Neural progenitor cell (in vitro differentiated cells): ENCODE measurements around the gene LBP.

Source experiments
- CTCF ChIP-seq: fragments of 200-600 bp; sonication (generic); IDR thresholded peaks from 2 replicates; pipeline ENCODE4 v1.5.1; 2017; ENCODE audit warnings: antibody characterized with exemption, mild to moderate bottlenecking
- EZH2 ChIP-seq: fragments of 200-600 bp; sonication (generic); IDR thresholded peaks from 2 replicates; pipeline ENCODE4 v1.6.1; 2017; ENCODE audit warnings: antibody characterized with exemption, mild to moderate bottlenecking, moderate library complexity
- EZH2phosphoT487 ChIP-seq: fragments of 200-600 bp; sonication (generic); IDR thresholded peaks from 2 replicates; pipeline ENCODE4 v1.6.1; 2017; ENCODE audit warnings: antibody characterized with exemption

GRCh38 chr20:38373898-38374297 lies 27.6 kb downstream of the LBP start:
- TF ChIP-seq CTCF: no peak
- TF ChIP-seq EZH2: no peak
- TF ChIP-seq EZH2phosphoT487: no peak
